Suprapubic skin (tissue), 4 donors: ENCODE data around the gene CHL1. TPM values are rescaled to one million over a fixed set of nuclear protein-coding genes. Genes with fewer than 3 reads are reported as not detected.

Experiments
- DNase-seq, 2 donors: peaks; one replicate each; pipeline ENCODE4 v3.0.0-alpha.2; 2019; ENCODE audit warnings: low spot score in 2 of 2
- H3K27ac ChIP-seq: fragments of 200-600 bp; sonication (generic); one replicate; pipeline ENCODE4 v1.5.1; 2019
- H3K27me3 ChIP-seq: fragments of 200-600 bp; sonication (generic); one replicate; pipeline ENCODE4 v1.5.1; 2019
- H3K36me3 ChIP-seq: fragments of 200-600 bp; sonication (generic); one replicate; pipeline ENCODE4 v1.5.1; 2019
- H3K4me1 ChIP-seq: fragments of 200-600 bp; sonication (generic); one replicate; pipeline ENCODE4 v1.5.1; 2019
- H3K4me3 ChIP-seq: fragments of 200-600 bp; sonication (generic); one replicate; pipeline ENCODE4 v1.5.1; 2019; ENCODE audit warnings: mild to moderate bottlenecking
- H3K9me3 ChIP-seq: fragments of 200-600 bp; sonication (generic); one replicate; pipeline ENCODE4 v1.5.1; 2019
- CTCF ChIP-seq, 2 donors: fragments of 200-600 bp in 1 of 2; fragments of 450-650 bp in 1 of 2; sonication (generic) in 1 of 2; IDR thresholded peaks; one replicate each; pipeline ENCODE4 v1.5.1; 2016 to 2019; ENCODE audit warnings: antibody characterized with exemption in 2 of 2, mild to moderate bottlenecking in 1 of 2, moderate library complexity in 1 of 2
- EP300 ChIP-seq: sonication (generic); formaldehyde crosslinking; IDR thresholded peaks from one replicate; pipeline ENCODE4 v1.6.1; 2017; ENCODE audit warnings: antibody characterized with exemption
- POLR2A ChIP-seq, 2 donors: fragments of 450-650 bp; IDR thresholded peaks; one replicate each; pipeline ENCODE4 v1.6.1; 2017; ENCODE audit warnings: antibody characterized with exemption in 2 of 2, mild to moderate bottlenecking in 2 of 2, moderate library complexity in 2 of 2
- POLR2AphosphoS5 ChIP-seq, 3 donors: sonication (generic); formaldehyde crosslinking; IDR thresholded peaks; one replicate each; pipeline ENCODE4 v1.6.1; 2017; ENCODE audit warnings: antibody characterized with exemption in 3 of 3
- WGBS: methylation state at CpG from one replicate; pipeline ENCODE4 v1.1.5; 2018; 5-methylcytosine and 5-hydroxymethylcytosine counted together
- total RNA-seq, 4 donors: library from RNA; depleted of rRNA; stranded (reverse); fragments of >200 nt; gene quantifications; one replicate each; pipeline ENCODE4 v1.1.0, GENCODE V29; 2016

CHL1 gene
- total RNA-seq, 4 donors from 2014 or later = 39.5 to 77.9 (median 60.5) TPM

- no peak overlapping the region for H3K27ac ChIP-seq
- no peak overlapping the region for H3K4me3 ChIP-seq
- no peaks in the 10 kb centered on the region for H3K9me3 ChIP-seq
- TF ChIP-seq CTCF (IDR thresholded peaks at IDR 0.05) (no peak), EP300 (no peak), POLR2AphosphoS5 (IDR thresholded peaks at IDR 0.05) (no peak), POLR2A (IDR thresholded peaks at IDR 0.05) (no peak)
- 76% methylated on average over 2 of the region's 2 CpGs for WGBS
- no peak for DNase-seq
- H3K4me1 ChIP-seq = no peaks in the 10 kb centered on the region
- H3K36me3 ChIP-seq = no peaks in the 10 kb centered on the region
- H3K27me3 ChIP-seq = no peaks in the 10 kb centered on the region
These were observed 74.1 kb downstream of the CHL1 start for GRCh38 chr3:270688-271087.

- 86% methylated on average over 2 of the region's 2 CpGs for WGBS
- Histone ChIP-seq H3K4me3 (no peak overlapping the region), H3K4me1 (no peaks in the 10 kb centered on the region), H3K9me3 (no peaks in the 10 kb centered on the region), H3K27ac (no peak overlapping the region), H3K27me3 (no peaks in the 10 kb centered on the region), H3K36me3 (no peaks in the 10 kb centered on the region)
- DNase-seq = no peak
- TF ChIP-seq EP300 (no peak), CTCF (IDR thresholded peaks at IDR 0.05) (no peak), POLR2A (IDR thresholded peaks at IDR 0.05) (no peak), POLR2AphosphoS5 (IDR thresholded peaks at IDR 0.05) (no peak)
These were observed 78.4 kb downstream of the CHL1 start for GRCh38 chr3:274927-275326.

- TF ChIP-seq POLR2A (IDR thresholded peaks at IDR 0.05) (no peak), POLR2AphosphoS5 (IDR thresholded peaks at IDR 0.05) (no peak), EP300 (no peak), CTCF (IDR thresholded peaks at IDR 0.05) (no peak)
- Histone ChIP-seq H3K27ac (no peak overlapping the region), H3K4me3 (no peak overlapping the region), H3K27me3 (no peaks in the 10 kb centered on the region), H3K4me1 (no peaks in the 10 kb centered on the region), H3K36me3 (no peaks in the 10 kb centered on the region), H3K9me3 (no peaks in the 10 kb centered on the region)
- WGBS = 70% methylated on average over 1 of the region's 1 CpG
- no peak for DNase-seq
These were observed 81.3 kb downstream of the CHL1 start for GRCh38 chr3:277873-278272.

- H3K27ac ChIP-seq = no peak overlapping the region
- H3K4me1 ChIP-seq = no peaks in the 10 kb centered on the region
- WGBS = 78% methylated on average over 12 of the region's 12 CpGs
- H3K27me3 ChIP-seq = no peaks in the 10 kb centered on the region
- H3K4me3 ChIP-seq = no peak overlapping the region
- no peak for DNase-seq
- TF ChIP-seq EP300 = no peak
- no peak for TF ChIP-seq POLR2A (IDR thresholded peaks at IDR 0.05)
- no peak for TF ChIP-seq CTCF (IDR thresholded peaks at IDR 0.05)
- no peak for TF ChIP-seq POLR2AphosphoS5 (IDR thresholded peaks at IDR 0.05)
- H3K9me3 ChIP-seq = no peaks in the 10 kb centered on the region
- no peaks in the 10 kb centered on the region for H3K36me3 ChIP-seq
These were observed 81.9 kb downstream of the CHL1 start for GRCh38 chr3:278300-279064.

GRCh38 chr3:279325-279724 lies 82.8 kb downstream of the CHL1 start:
- H3K36me3 ChIP-seq = no peaks in the 10 kb centered on the region
- WGBS = 68% methylated on average over 1 of the region's 1 CpG
- no peaks in the 10 kb centered on the region for H3K4me1 ChIP-seq
- no peaks in the 10 kb centered on the region for H3K27me3 ChIP-seq
- no peak for DNase-seq
- H3K4me3 ChIP-seq = no peak overlapping the region
- H3K27ac ChIP-seq = no peak overlapping the region
- no peak for TF ChIP-seq CTCF (IDR thresholded peaks at IDR 0.05)
- TF ChIP-seq POLR2A (IDR thresholded peaks at IDR 0.05) = no peak
- no peak for TF ChIP-seq POLR2AphosphoS5 (IDR thresholded peaks at IDR 0.05)
- H3K9me3 ChIP-seq = no peaks in the 10 kb centered on the region
